IMR-90 (cell line): ENCODE data around the gene RUNX1. TPM values are rescaled to one million over a fixed set of nuclear protein-coding genes. Genes with fewer than 3 reads are reported as not detected.

Source experiments
- ATAC-seq: fragments of 200-7000 bp; cut with Tn5 transposase; 2 replicates; pipeline ENCODE4 v1.9.1; 2020; ENCODE audit warnings: low read depth, mild to moderate bottlenecking, moderate library complexity
- BruUV-seq: library from RNA; stranded (reverse); fragments of 400-500 nt; replicated peaks from 2 replicates; lab custom pipeline; 2021; lab: Mats Ljungman, UMichigan
- CTCF ChIA-PET: fragments of 300-600 bp; formaldehyde crosslinking; extraction: SDS; loops from one replicate; lab custom pipeline; 2021; ENCODE audit warnings: antibody characterized with exemption; lab: Yijun Ruan, JAX
- POLR2A ChIA-PET: fragments of 300-600 bp; sonication (Branson Sonifier 250); formaldehyde crosslinking; loops from one replicate; lab custom pipeline; 2022; ENCODE audit warnings: antibody characterized with exemption; ENCODE audit not compliant: unreplicated experiment; lab: Charles Lee
- DNase-seq: peaks from one replicate; pipeline ENCODE4 v3.0.0; 2013
- H2AFZ ChIP-seq: replicated peaks from 2 replicates; pipeline ENCODE3; 2013; ENCODE audit warnings: low read length, mild to moderate bottlenecking; ENCODE audit not compliant: poor library complexity
- H2AK5ac ChIP-seq: 2 replicates; pipeline ENCODE4 v1.6.1; 2013; ENCODE audit warnings: low read depth, low read length, inconsistent platforms
- H2AK9ac ChIP-seq: replicated peaks from 2 replicates; pipeline ENCODE3; 2013; ENCODE audit warnings: mild to moderate bottlenecking, low read depth, low read length, moderate library complexity; ENCODE audit not compliant: poor library complexity
- H2BK120ac ChIP-seq: 2 replicates; pipeline ENCODE4 v1.6.1; 2013; ENCODE audit warnings: low read depth, low read length, inconsistent platforms
- H2BK15ac ChIP-seq: 3 replicates; pipeline ENCODE4 v1.6.1; 2013; ENCODE audit warnings: low read depth, low read length, inconsistent platforms
- H2BK20ac ChIP-seq: 2 replicates; pipeline ENCODE4 v1.6.1; 2013; ENCODE audit warnings: low read depth, mild to moderate bottlenecking, inconsistent platforms, low read length, moderate library complexity
- H2BK5ac ChIP-seq: 2 replicates; pipeline ENCODE4 v1.6.1; 2013; ENCODE audit warnings: mild to moderate bottlenecking, low read depth, low read length, inconsistent platforms; ENCODE audit not compliant: poor library complexity, severe bottlenecking
- H3K14ac ChIP-seq: replicated peaks from 2 replicates; pipeline ENCODE4 v1.6.1; 2013; ENCODE audit warnings: low read depth, low read length, inconsistent platforms
- H3K18ac ChIP-seq: 2 replicates; pipeline ENCODE4 v1.6.1; 2013; ENCODE audit warnings: low read depth, low read length, control low read depth
- H3K23ac ChIP-seq: 2 replicates; pipeline ENCODE4 v1.6.1; 2013; ENCODE audit warnings: low read depth, low read length, inconsistent platforms
- H3K27ac ChIP-seq: 2 replicates; pipeline ENCODE4 v1.5.1; 2013; ENCODE audit warnings: mild to moderate bottlenecking, control low read depth, low read length; ENCODE audit not compliant: insufficient read depth
- H3K27me3 ChIP-seq: 2 replicates; pipeline ENCODE4 v1.6.1; 2013; ENCODE audit warnings: low read length; ENCODE audit not compliant: control insufficient read depth, insufficient read depth
- H3K36me3 ChIP-seq: 2 replicates; pipeline ENCODE4 v1.6.1; 2013; ENCODE audit warnings: low read length, mixed read lengths; ENCODE audit not compliant: control insufficient read depth, insufficient read depth
- H3K4ac ChIP-seq: 2 replicates; pipeline ENCODE4 v1.6.1; 2013; ENCODE audit warnings: low read depth, low read length, inconsistent platforms
- H3K4me1 ChIP-seq: 2 replicates; pipeline ENCODE4 v1.6.1; 2013; ENCODE audit warnings: low read length, mixed read lengths; ENCODE audit not compliant: control insufficient read depth, insufficient read depth
- H3K4me2 ChIP-seq: 2 replicates; pipeline ENCODE4 v1.6.1; 2013; ENCODE audit warnings: low read depth, mild to moderate bottlenecking, control low read depth, low read length, moderate library complexity
- H3K4me3 ChIP-seq: 2 replicates; pipeline ENCODE4 v1.5.1; 2013; ENCODE audit warnings: low read depth, mild to moderate bottlenecking, control low read depth, low read length, moderate library complexity; ENCODE audit not compliant: insufficient read depth
- H3K56ac ChIP-seq: 2 replicates; pipeline ENCODE4 v1.6.1; 2013; ENCODE audit warnings: low read length, inconsistent platforms; ENCODE audit not compliant: insufficient read depth; ENCODE audit errors: extremely low read depth
- H3K79me1 ChIP-seq, 2 experiments: 2 replicates each; pipeline ENCODE4 v1.6.1; 2013; ENCODE audit warnings: low read length in 2 of 2, inconsistent platforms in 1 of 2, low read depth in 1 of 2
- H3K9ac ChIP-seq: 2 replicates; pipeline ENCODE4 v1.6.1; 2013; ENCODE audit warnings: low read depth, low read length, control low read depth
- H3K9me1 ChIP-seq: 2 replicates; pipeline ENCODE4 v1.6.1; 2013; ENCODE audit warnings: low read length, inconsistent platforms; ENCODE audit not compliant: insufficient read depth
- H3K9me3 ChIP-seq: 2 replicates; pipeline ENCODE4 v1.6.1; 2013; ENCODE audit warnings: low read length; ENCODE audit not compliant: control insufficient read depth, insufficient read depth
- H4K20me1 ChIP-seq: 2 replicates; pipeline ENCODE4 v1.6.1; 2013; ENCODE audit warnings: low read length, inconsistent platforms; ENCODE audit not compliant: insufficient read depth
- H4K5ac ChIP-seq: 2 replicates; pipeline ENCODE4 v1.6.1; 2013; ENCODE audit warnings: mild to moderate bottlenecking, low read depth, low read length, control low read depth
- H4K8ac ChIP-seq, 2 experiments: 2 replicates each; pipeline ENCODE4 v1.6.1; 2013; ENCODE audit warnings: low read depth in 2 of 2, low read length in 2 of 2, control low read depth in 1 of 2, inconsistent platforms in 1 of 2
- H4K91ac ChIP-seq: 2 replicates; pipeline ENCODE4 v1.6.1; 2013; ENCODE audit warnings: low read depth, low read length, inconsistent platforms; ENCODE audit not compliant: insufficient read depth
- BHLHE40 ChIP-seq: fragments of 150-350 bp; IDR thresholded peaks from 2 replicates; pipeline ENCODE4 v1.6.1; 2016; ENCODE audit warnings: mild to moderate bottlenecking, low read depth, low read length
- FOS ChIP-seq: fragments of 150-350 bp; IDR thresholded peaks from 2 replicates; pipeline ENCODE4 v1.6.1; 2016; ENCODE audit warnings: low read depth, low read length
- MAFK ChIP-seq: IDR thresholded peaks from 2 replicates; pipeline ENCODE4 v1.6.1; 2012; ENCODE audit warnings: low read depth, low read length, improper control_type of control experiment
- POLR2A ChIP-seq: IDR thresholded peaks from 2 replicates; pipeline ENCODE4 v1.6.1; 2012; ENCODE audit warnings: mild to moderate bottlenecking, low read depth, low read length
- RAD21 ChIP-seq: IDR thresholded peaks from 2 replicates; pipeline ENCODE4 v1.6.1; 2012; ENCODE audit warnings: low read length, improper control_type of control experiment
- RCOR1 ChIP-seq: IDR thresholded peaks from 2 replicates; pipeline ENCODE4 v1.6.1; 2012; ENCODE audit warnings: mild to moderate bottlenecking, low read length, improper control_type of control experiment; ENCODE audit not compliant: insufficient replicate concordance
- SMC3 ChIP-seq: fragments of 150-350 bp; IDR thresholded peaks from 2 replicates; pipeline ENCODE4 v1.6.1; 2016; ENCODE audit warnings: low read depth, mild to moderate bottlenecking, antibody characterized with exemption, low read length, moderate library complexity
- USF2 ChIP-seq: fragments of 150-350 bp; IDR thresholded peaks from 2 replicates; pipeline ENCODE4 v1.6.1; 2017; ENCODE audit warnings: mild to moderate bottlenecking, antibody characterized with exemption, low read length, low read depth
- WGBS, 2 experiments: methylation state at CpG; one replicate each; pipeline versions ENCODE4 v1.1.5 to v1.1.7; 2013; ENCODE audit warnings: missing lambda C conversion rate in 2 of 2; ENCODE audit not compliant: insufficient read length in 1 of 2; ENCODE audit errors: extremely low coverage in 2 of 2; 5-methylcytosine and 5-hydroxymethylcytosine counted together
- dilution Hi-C: fragments of 300-500 bp; cut with HindIII; formaldehyde crosslinking; loops from one replicate; pipeline ENCODE4 v1.14.3; 2018; ENCODE audit warnings: low sequenced_read_pairs; ENCODE audit not compliant: unreplicated experiment
- in situ Hi-C: fragments of 300-500 bp; cut with MboI; formaldehyde crosslinking; loops from 3 replicates; pipeline ENCODE4 v1.14.3; 2019; ENCODE audit warnings: low sequenced_read_pairs, inconsistent platforms, mixed read lengths
- intact Hi-C: fragments of 100-400 bp; cut with micrococcal nuclease; formaldehyde crosslinking; loops from 2 replicates; pipeline ENCODE4 v1.10.0; 2022
- polyA plus RNA-seq, 3 experiments: library from polyadenylated mRNA; depleted of rRNA; stranded (reverse); fragments of >200 nt; gene quantifications; 2 replicates each; pipeline ENCODE4 v1.2.3, GENCODE V29; 2012; ENCODE audit warnings: low replicate concordance in 1 of 3
- total RNA-seq: library from RNA; depleted of rRNA; stranded (reverse); fragments of >200 nt; gene quantifications from 2 replicates; pipeline ENCODE4 v1.2.3, GENCODE V29; 2012

Gene RUNX1
- total and polyA plus RNA-seq, 2 of the 4 experiments (the other 2 are of a cell fraction), result 34.5 to 56.5 TPM

- H2BK15ac ChIP-seq, result peak overlapping the region; percentile 96; the same call in 2 of the 3 replicates
- in situ Hi-C loops (loop anchor here (10.0 kb wide), 1 partner anchor 131 kb away; the partner anchor contains the start of gene RUNX1), dilution Hi-C loops (no loop called here), intact Hi-C loops (no loop called here)
- no peak overlapping the region for H3K4me3 ChIP-seq
- H3K36me3 ChIP-seq, result no peaks in the 10 kb centered on the region
- H3K56ac ChIP-seq, result no peak overlapping the region
- peak overlapping the region; percentile 100 for H2BK120ac ChIP-seq
- peak overlapping the region; percentile 85 for H3K23ac ChIP-seq
- WGBS, 2 experiments, result no CpG with 5 or more reads among the region's 5 CpGs
- no peak overlapping the region for H2AFZ ChIP-seq
- H2AK5ac ChIP-seq, result peak overlapping the region; percentile 99
- H3K9me3 ChIP-seq, result no peaks in the 10 kb centered on the region
- BruUV-seq, result no TSS peak
- peak overlapping the region; percentile 98 for H3K4ac ChIP-seq
- H4K91ac ChIP-seq, result peak overlapping the region; percentile 96
- peaks cover 26% of the 10 kb centered on the region for H3K9me1 ChIP-seq
- ChIA-PET CTCF (interaction anchor here (0.6 kb wide), 1 partner anchor 896 kb away, joined by 3 read pairs; no protein-coding TSS in a partner anchor), POLR2A (no interaction called here)
- H2AK9ac ChIP-seq, result no peak overlapping the region
- peak overlapping the region; percentile 62; the same call in 1 of the 2 replicates for H3K27ac ChIP-seq
- H3K27me3 ChIP-seq, result no peaks in the 10 kb centered on the region
- H3K4me2 ChIP-seq, result no peak overlapping the region
- H3K4me1 ChIP-seq, result peaks cover 25% of the 10 kb centered on the region
- H4K8ac ChIP-seq, result peak overlapping the region; percentile 49 to 73
- H2BK5ac ChIP-seq, result peak overlapping the region; percentile 6
- peak overlapping the region; percentile 4; the same call in 1 of the 2 replicates for H4K5ac ChIP-seq
- peak overlapping the region; percentile 99 for H2BK20ac ChIP-seq
- peak overlapping the region; percentile 94 for H3K18ac ChIP-seq
- H3K9ac ChIP-seq, result no peak overlapping the region
- H3K14ac ChIP-seq, result peak overlapping the region; percentile 89
- no peaks in the 10 kb centered on the region for H4K20me1 ChIP-seq
- ATAC-seq (no peak; the same call in 1 of the 2 replicates), DNase-seq (peak; percentile 31)
- peaks cover 0 to 16% of the 10 kb centered on the region in 2 experiments; a peak in 2 of 4 replicates for H3K79me1 ChIP-seq
- TF ChIP-seq POLR2A, result no peak
- TF ChIP-seq USF2, result no peak
- no peak for TF ChIP-seq FOS
- no peak for TF ChIP-seq BHLHE40
- TF ChIP-seq MAFK, result no peak
- TF ChIP-seq SMC3, result no peak
- no peak for TF ChIP-seq RCOR1
- no peak for TF ChIP-seq RAD21
These were observed 135.3 kb downstream of the RUNX1 start for GRCh38 chr21:34913811-34914210.
